Neural progenitor cell (in vitro differentiated cells): ENCODE measurements around the gene FAM43B. TPM values are rescaled to one million over a fixed set of nuclear protein-coding genes. Genes with fewer than 3 reads are reported as not detected.

Experiments used
- DNase-seq: peaks from one replicate; pipeline ENCODE4 v3.0.0-alpha.2; 2016; ENCODE audit warnings: low spot score
- H2AFZ ChIP-seq: fragments of 200-600 bp; sonication (generic); replicated peaks from 2 replicates; pipeline ENCODE4 v1.6.1; 2016; ENCODE audit warnings: antibody characterized with exemption
- H3F3A ChIP-seq: fragments of 200-600 bp; sonication (generic); 2 replicates; pipeline ENCODE4 v1.6.1; 2016; ENCODE audit warnings: antibody characterized with exemption, low read depth
- H3K27ac ChIP-seq: fragments of 200-600 bp; sonication (generic); 2 replicates; pipeline ENCODE4 v1.5.1; 2016; ENCODE audit warnings: mild to moderate bottlenecking
- H3K27me3 ChIP-seq: fragments of 200-600 bp; sonication (generic); 2 replicates; pipeline ENCODE4 v1.6.1; 2016; ENCODE audit warnings: mild to moderate bottlenecking, moderate library complexity
- H3K36me3 ChIP-seq: fragments of 200-600 bp; sonication (generic); 2 replicates; pipeline ENCODE4 v1.5.1; 2016
- H3K4me1 ChIP-seq: fragments of 200-600 bp; sonication (generic); 2 replicates; pipeline ENCODE4 v1.6.1; 2016; ENCODE audit warnings: mixed run types
- H3K4me2 ChIP-seq: fragments of 200-600 bp; sonication (generic); 2 replicates; pipeline ENCODE4 v1.6.1; 2016
- H3K4me3 ChIP-seq: fragments of 200-600 bp; sonication (generic); 2 replicates; pipeline ENCODE4 v1.5.1; 2016
- H3K79me2 ChIP-seq: fragments of 200-600 bp; sonication (generic); 2 replicates; pipeline ENCODE4 v1.6.1; 2016; ENCODE audit warnings: low read depth
- H3K9ac ChIP-seq: fragments of 200-600 bp; sonication (generic); 2 replicates; pipeline ENCODE4 v1.6.1; 2016
- H3K9me3 ChIP-seq: fragments of 200-600 bp; sonication (generic); 2 replicates; pipeline ENCODE4 v1.5.1; 2016; ENCODE audit warnings: low read depth
- H4K20me1 ChIP-seq: fragments of 200-600 bp; sonication (generic); 2 replicates; pipeline ENCODE4 v1.6.1; 2016; ENCODE audit warnings: low read depth
- H3K27ac Mint-ChIP-seq: 3 replicates; pipeline ENCODE4 v1.8.0; 2021; ENCODE audit warnings: mixed read lengths
- H3K27me3 Mint-ChIP-seq: 2 replicates; pipeline ENCODE4 v1.8.0; 2022; ENCODE audit warnings: low read depth, mild to moderate bottlenecking, inconsistent platforms, moderate library complexity, mixed read lengths; ENCODE audit not compliant: insufficient read depth
- H3K36me3 Mint-ChIP-seq: 3 replicates; pipeline ENCODE4 v1.8.0; 2021; ENCODE audit warnings: mixed read lengths
- H3K4me1 Mint-ChIP-seq: 3 replicates; pipeline ENCODE4 v1.8.0; 2021; ENCODE audit warnings: mixed read lengths
- H3K4me3 Mint-ChIP-seq: 3 replicates; pipeline ENCODE4 v1.8.0; 2021; ENCODE audit warnings: mild to moderate bottlenecking, moderate library complexity, mixed read lengths
- H3K9me3 Mint-ChIP-seq: 3 replicates; pipeline ENCODE4 v1.8.0; 2020; ENCODE audit warnings: mixed read lengths
- CTCF ChIP-seq: fragments of 200-600 bp; sonication (generic); IDR thresholded peaks from 2 replicates; pipeline ENCODE4 v1.5.1; 2017; ENCODE audit warnings: antibody characterized with exemption, mild to moderate bottlenecking
- EZH2 ChIP-seq: fragments of 200-600 bp; sonication (generic); IDR thresholded peaks from 2 replicates; pipeline ENCODE4 v1.6.1; 2017; ENCODE audit warnings: antibody characterized with exemption, mild to moderate bottlenecking, moderate library complexity
- EZH2phosphoT487 ChIP-seq: fragments of 200-600 bp; sonication (generic); IDR thresholded peaks from 2 replicates; pipeline ENCODE4 v1.6.1; 2017; ENCODE audit warnings: antibody characterized with exemption
- total RNA-seq: library from RNA; depleted of rRNA; stranded (reverse); fragments of >200 nt; gene quantifications from 2 replicates; pipeline ENCODE4 v1.2.3, GENCODE V29; 2015; ENCODE audit warnings: low replicate concordance

Gene FAM43B
- total RNA-seq, 1 donor from 2014 or later, result not detected

GRCh38 chr1:20601129-20601825 is 48.9 kb downstream of the FAM43B start:
- H3K4me2 ChIP-seq, result no peak overlapping the region

GRCh38 chr1:20602851-20603450 is 50.6 kb downstream of the FAM43B start:
- Histone ChIP-seq H2AFZ (no peak overlapping the region), H3K9me3 (no peaks in the 10 kb centered on the region), H3K4me1 (peaks cover 3% of the 10 kb centered on the region), H3K4me2 (no peak overlapping the region), H4K20me1 (no peaks in the 10 kb centered on the region), H3K27ac (no peak overlapping the region), H3K79me2 (no peaks in the 10 kb centered on the region), H3K9ac (no peak overlapping the region), H3K36me3 (no peaks in the 10 kb centered on the region), H3K4me3 (no peak overlapping the region), H3F3A (no peaks in the 10 kb centered on the region), H3K27me3 (no peaks in the 10 kb centered on the region)
- no peak for TF ChIP-seq CTCF
- no peak for TF ChIP-seq EZH2
- no peak for TF ChIP-seq EZH2phosphoT487
- peak overlapping the region; percentile 39 for H3K4me3 Mint-ChIP-seq
- no peaks in the 10 kb centered on the region for H3K36me3 Mint-ChIP-seq
- no peaks in the 10 kb centered on the region for H3K4me1 Mint-ChIP-seq
- no peak overlapping the region for H3K27ac Mint-ChIP-seq
- H3K27me3 Mint-ChIP-seq, result peaks cover 5% of the 10 kb centered on the region
- DNase-seq, result no peak
- H3K9me3 Mint-ChIP-seq, result no peaks in the 10 kb centered on the region

More at GRCh38 chr1:20601129-20601825, 48.9 kb downstream of the FAM43B start:
- H3K4me3 ChIP-seq, result no peak overlapping the region
- no peak for TF ChIP-seq EZH2phosphoT487
- no peak for TF ChIP-seq EZH2
- TF ChIP-seq CTCF, result no peak
- Mint-ChIP-seq H3K27ac (no peak overlapping the region), H3K4me3 (no peak overlapping the region), H3K36me3 (no peaks in the 10 kb centered on the region), H3K4me1 (no peaks in the 10 kb centered on the region), H3K27me3 (peaks cover 4% of the 10 kb centered on the region), H3K9me3 (no peaks in the 10 kb centered on the region)
- no peaks in the 10 kb centered on the region for H3K79me2 ChIP-seq
- DNase-seq, result no peak
- H3F3A ChIP-seq, result no peaks in the 10 kb centered on the region
- H3K4me1 ChIP-seq, result no peaks in the 10 kb centered on the region
- H4K20me1 ChIP-seq, result no peaks in the 10 kb centered on the region
- no peaks in the 10 kb centered on the region for H3K9me3 ChIP-seq
- H3K27me3 ChIP-seq, result no peaks in the 10 kb centered on the region
- H3K27ac ChIP-seq, result no peak overlapping the region
- no peak overlapping the region for H3K9ac ChIP-seq
- no peaks in the 10 kb centered on the region for H3K36me3 ChIP-seq
- H2AFZ ChIP-seq, result no peak overlapping the region

- no peaks in the 10 kb centered on the region for H3K79me2 ChIP-seq
- no peak overlapping the region for H3K9ac ChIP-seq
- no peak overlapping the region for H3K27ac ChIP-seq
- no peaks in the 10 kb centered on the region for H4K20me1 ChIP-seq
- no peak overlapping the region for H3K27ac Mint-ChIP-seq
- H2AFZ ChIP-seq, result no peak overlapping the region
- peak overlapping the region; percentile 39 for H3K4me3 Mint-ChIP-seq
- H3K9me3 ChIP-seq, result no peaks in the 10 kb centered on the region
- no peaks in the 10 kb centered on the region for H3K9me3 Mint-ChIP-seq
- no peaks in the 10 kb centered on the region for H3K27me3 ChIP-seq
- H3K27me3 Mint-ChIP-seq, result peaks cover 4% of the 10 kb centered on the region
- H3K4me1 ChIP-seq, result peaks cover 3% of the 10 kb centered on the region
- H3K4me3 ChIP-seq, result no peak overlapping the region
- no peak for DNase-seq
- no peaks in the 10 kb centered on the region for H3K36me3 ChIP-seq
- no peak for TF ChIP-seq EZH2phosphoT487
- no peak for TF ChIP-seq CTCF
- no peak for TF ChIP-seq EZH2
- no peaks in the 10 kb centered on the region for H3K4me1 Mint-ChIP-seq
- no peaks in the 10 kb centered on the region for H3F3A ChIP-seq
- no peak overlapping the region for H3K4me2 ChIP-seq
- no peaks in the 10 kb centered on the region for H3K36me3 Mint-ChIP-seq
These were observed 51.4 kb downstream of the FAM43B start for GRCh38 chr1:20603504-20604464.

Other genes with a start within 250 kb of the FAM43B start
- 6.0 and 11.4 TPM in 2 replicates for gene CAMK2N1, start 66.4 kb upstream of the FAM43B start, total RNA-seq
- 6.7 and 18.9 TPM in 2 replicates for gene MUL1, start 44.4 kb upstream of the FAM43B start, total RNA-seq
- 0.64 and 0.96 TPM in 2 replicates for gene CDA, start 36.5 kb downstream of the FAM43B start, total RNA-seq
- gene PINK1, start 80.9 kb downstream of the FAM43B start, total RNA-seq, result 13.3 and 21.6 TPM in 2 replicates
- gene DDOST, start 108.8 kb downstream of the FAM43B start, total RNA-seq, result 151 and 234 TPM in 2 replicates
- 2.2 and 4.0 TPM in 2 replicates for gene KIF17, start 165.4 kb downstream of the FAM43B start, total RNA-seq
- gene SH2D5, start 180.1 kb downstream of the FAM43B start, total RNA-seq, result 5.1 and 7.7 TPM in 2 replicates
- gene HP1BP3, start 234.7 kb downstream of the FAM43B start, total RNA-seq, result 257 and 261 TPM in 2 replicates